ENCODE data around the gene GPR35. TPM values are rescaled to one million over a fixed set of nuclear protein-coding genes. Genes with fewer than 3 reads are reported as not detected.

Gene GPR35
- total RNA-seq, 2 donors from 2014 or later, result 0.55 to 0.71 TPM

DNA sequence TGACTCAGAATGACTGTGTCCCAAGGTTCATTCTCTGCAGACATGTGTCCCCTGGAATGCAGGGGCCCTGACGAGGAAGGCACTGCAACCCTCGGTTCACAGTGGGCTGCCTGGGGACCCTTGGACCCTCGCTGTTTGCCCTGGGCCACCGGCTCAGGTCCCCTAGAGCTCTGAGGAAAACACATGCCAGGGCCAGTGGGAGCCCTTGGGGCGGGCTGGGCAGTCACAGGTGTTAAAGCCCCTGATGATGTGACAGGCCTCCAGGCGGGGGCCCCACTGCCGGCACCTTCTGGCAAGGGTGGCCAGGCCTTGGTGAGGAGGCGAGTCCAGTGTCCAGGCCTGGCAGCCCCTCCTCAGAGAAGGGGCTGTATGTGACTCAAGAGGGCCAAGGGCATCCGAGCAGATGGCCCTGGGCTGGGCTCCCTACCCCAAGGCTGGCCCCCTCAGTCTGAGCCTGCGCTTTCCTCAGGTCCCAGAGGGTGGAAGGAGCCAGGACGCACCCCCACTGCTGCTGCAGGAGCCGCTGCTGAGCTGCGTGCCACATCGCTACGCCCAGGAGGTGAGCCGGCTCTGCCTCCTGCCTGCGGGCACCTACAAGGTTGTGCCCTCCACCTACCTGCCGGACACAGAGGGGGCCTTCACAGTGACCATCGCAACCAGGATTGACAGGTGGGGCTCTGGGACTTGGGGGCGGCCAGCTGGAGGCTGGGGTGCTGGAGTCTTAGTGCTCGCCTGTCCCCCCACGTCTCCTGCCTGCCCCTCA, 27.7 kb upstream of the GPR35 start:
- no peak overlapping the region for H3K27ac Mint-ChIP-seq
- Histone ChIP-seq H3K36me3 (ENCODE audit: control insufficient read depth, insufficient read depth, low read length) (peaks cover 7% of the 10 kb centered on the region), H3K4me1 (ENCODE audit: control insufficient read depth, insufficient read depth, low read length) (no peaks in the 10 kb centered on the region), H3K27ac (ENCODE audit: low read depth, low read length) (no peak overlapping the region), H3K9ac (ENCODE audit: extremely low read depth, low read length, poor library complexity, severe bottlenecking) (no peak overlapping the region), H3K4me3 (ENCODE audit: low read length) (no peak overlapping the region), H3K9me3 (ENCODE audit: control insufficient read depth, low read length) (no peaks in the 10 kb centered on the region), H3K27me3 (ENCODE audit: control insufficient read depth, insufficient read depth, low read length, poor library complexity, severe bottlenecking) (no peaks in the 10 kb centered on the region)
- TF ChIP-seq, protein P1, sequence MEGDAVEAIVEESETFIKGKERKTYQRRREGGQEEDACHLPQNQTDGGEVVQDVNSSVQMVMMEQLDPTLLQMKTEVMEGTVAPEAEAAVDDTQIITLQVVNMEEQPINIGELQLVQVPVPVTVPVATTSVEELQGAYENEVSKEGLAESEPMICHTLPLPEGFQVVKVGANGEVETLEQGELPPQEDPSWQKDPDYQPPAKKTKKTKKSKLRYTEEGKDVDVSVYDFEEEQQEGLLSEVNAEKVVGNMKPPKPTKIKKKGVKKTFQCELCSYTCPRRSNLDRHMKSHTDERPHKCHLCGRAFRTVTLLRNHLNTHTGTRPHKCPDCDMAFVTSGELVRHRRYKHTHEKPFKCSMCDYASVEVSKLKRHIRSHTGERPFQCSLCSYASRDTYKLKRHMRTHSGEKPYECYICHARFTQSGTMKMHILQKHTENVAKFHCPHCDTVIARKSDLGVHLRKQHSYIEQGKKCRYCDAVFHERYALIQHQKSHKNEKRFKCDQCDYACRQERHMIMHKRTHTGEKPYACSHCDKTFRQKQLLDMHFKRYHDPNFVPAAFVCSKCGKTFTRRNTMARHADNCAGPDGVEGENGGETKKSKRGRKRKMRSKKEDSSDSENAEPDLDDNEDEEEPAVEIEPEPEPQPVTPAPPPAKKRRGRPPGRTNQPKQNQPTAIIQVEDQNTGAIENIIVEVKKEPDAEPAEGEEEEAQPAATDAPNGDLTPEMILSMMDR (conservative IDR thresholded peaks at IDR 0.05), result no peak
- WGBS, 2 experiments (ENCODE audit: insufficient coverage in 1 of 2, insufficient read length in 1 of 2), result 93 to 94% methylated on average over 8 to 22 of the region's 22 CpGs
- peaks cover 9% of the 10 kb centered on the region for H3K36me3 Mint-ChIP-seq (ENCODE audit: low read depth)
- H3K9me3 Mint-ChIP-seq, result no peaks in the 10 kb centered on the region
- no peak overlapping the region for H3K4me3 Mint-ChIP-seq
- H3K27me3 Mint-ChIP-seq (ENCODE audit: insufficient read depth), result no peaks in the 10 kb centered on the region
- H3K4me1 Mint-ChIP-seq, result no peaks in the 10 kb centered on the region
- no peak for DNase-seq

DNA sequence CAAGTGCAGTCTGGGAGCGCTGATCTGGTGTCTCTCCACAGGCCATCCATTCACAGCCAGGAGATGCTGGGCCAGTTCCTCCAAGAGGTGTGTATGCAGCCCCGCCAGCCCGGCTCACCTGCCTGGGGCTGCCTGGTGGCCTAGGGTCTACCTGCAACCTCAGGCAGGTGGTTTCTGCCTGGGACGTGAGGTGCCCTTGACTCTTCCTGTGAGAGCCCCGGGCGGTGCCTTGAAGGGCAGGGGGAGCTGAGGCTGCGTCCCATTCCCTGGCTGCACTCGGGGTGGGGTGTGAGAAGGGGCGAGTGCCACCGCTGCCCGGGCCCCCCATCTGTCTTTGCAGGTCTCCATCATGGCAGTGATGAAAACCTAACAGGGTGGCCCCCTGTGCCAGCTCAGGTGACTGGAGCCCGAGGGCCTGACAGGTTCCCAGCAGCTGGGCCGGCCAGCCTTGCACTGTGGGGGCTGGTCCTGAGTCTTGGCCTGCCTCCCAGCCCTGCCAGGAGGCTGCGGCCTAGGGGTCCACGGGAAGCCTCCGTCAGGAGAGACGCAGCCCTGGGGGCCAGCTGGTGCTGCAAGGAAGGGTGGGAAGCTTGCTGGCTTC, 26.9 kb upstream of the GPR35 start:
- Mint-ChIP-seq H3K4me3 (no peak overlapping the region), H3K27ac (no peak overlapping the region), H3K4me1 (no peaks in the 10 kb centered on the region), H3K27me3 (ENCODE audit: insufficient read depth) (no peaks in the 10 kb centered on the region), H3K36me3 (ENCODE audit: low read depth) (peaks cover 9% of the 10 kb centered on the region), H3K9me3 (no peaks in the 10 kb centered on the region)
- no peak overlapping the region for H3K4me3 ChIP-seq (ENCODE audit: low read length)
- H3K9ac ChIP-seq (ENCODE audit: extremely low read depth, low read length, poor library complexity, severe bottlenecking), result no peak overlapping the region
- peaks cover 7% of the 10 kb centered on the region for H3K36me3 ChIP-seq (ENCODE audit: control insufficient read depth, insufficient read depth, low read length)
- no peaks in the 10 kb centered on the region for H3K4me1 ChIP-seq (ENCODE audit: control insufficient read depth, insufficient read depth, low read length)
- 89 to 93% methylated on average over 9 to 17 of the region's 17 CpGs for WGBS, 2 experiments (ENCODE audit: insufficient coverage in 1 of 2, insufficient read length in 1 of 2)
- no peaks in the 10 kb centered on the region for H3K27me3 ChIP-seq (ENCODE audit: control insufficient read depth, insufficient read depth, low read length, poor library complexity, severe bottlenecking)
- H3K27ac ChIP-seq (ENCODE audit: low read depth, low read length), result no peak overlapping the region
- TF ChIP-seq, protein P1 (conservative IDR thresholded peaks at IDR 0.05), result no peak
- no peak for DNase-seq
- no peaks in the 10 kb centered on the region for H3K9me3 ChIP-seq (ENCODE audit: control insufficient read depth, low read length)

DNA sequence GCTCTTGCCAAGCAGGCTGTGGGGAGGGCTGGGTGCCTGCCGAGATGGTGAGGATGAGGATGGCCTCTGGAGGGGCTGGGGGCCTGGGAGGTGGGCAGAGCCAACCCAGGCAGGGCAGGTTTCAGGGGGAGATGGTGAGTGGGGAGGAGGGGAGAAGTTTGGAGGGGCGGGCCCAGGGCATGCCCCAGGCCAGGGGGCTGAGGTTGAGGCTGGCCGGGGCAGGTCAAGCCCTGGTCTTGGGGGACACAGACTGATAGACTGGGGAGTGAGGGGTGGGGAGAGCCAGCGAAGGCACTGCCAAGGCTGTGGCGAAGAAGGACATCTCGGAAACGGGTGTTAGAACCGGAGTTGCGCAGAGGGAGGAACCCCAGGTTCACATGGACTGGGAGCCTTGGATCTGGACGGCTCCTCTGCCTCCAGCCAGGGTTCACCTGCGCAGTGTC, 26.1 kb upstream of the GPR35 start:
- peaks cover 7% of the 10 kb centered on the region for H3K36me3 ChIP-seq (ENCODE audit: control insufficient read depth, insufficient read depth, low read length)
- Mint-ChIP-seq H3K27me3 (ENCODE audit: insufficient read depth) (no peaks in the 10 kb centered on the region), H3K4me3 (no peak overlapping the region), H3K9me3 (no peaks in the 10 kb centered on the region), H3K4me1 (no peaks in the 10 kb centered on the region), H3K36me3 (ENCODE audit: low read depth) (peaks cover 9% of the 10 kb centered on the region), H3K27ac (no peak overlapping the region)
- no peak overlapping the region for H3K9ac ChIP-seq (ENCODE audit: extremely low read depth, low read length, poor library complexity, severe bottlenecking)
- H3K4me3 ChIP-seq (ENCODE audit: low read length), result no peak overlapping the region
- H3K4me1 ChIP-seq (ENCODE audit: control insufficient read depth, insufficient read depth, low read length), result no peaks in the 10 kb centered on the region
- no peak for DNase-seq
- no peaks in the 10 kb centered on the region for H3K9me3 ChIP-seq (ENCODE audit: control insufficient read depth, low read length)
- no peaks in the 10 kb centered on the region for H3K27me3 ChIP-seq (ENCODE audit: control insufficient read depth, insufficient read depth, low read length, poor library complexity, severe bottlenecking)
- TF ChIP-seq, protein P1 (conservative IDR thresholded peaks at IDR 0.05), result no peak
- WGBS, 2 experiments (ENCODE audit: insufficient coverage in 1 of 2, insufficient read length in 1 of 2), result 94 to 98% methylated on average over 5 to 11 of the region's 11 CpGs
- no peak overlapping the region for H3K27ac ChIP-seq (ENCODE audit: low read depth, low read length)
